GM23338 (cell line): ENCODE results near the gene NDUFV1. TPM values are rescaled to one million over a fixed set of nuclear protein-coding genes. Genes with fewer than 3 reads are reported as not detected.

ENCODE experiments used
- ATAC-seq: fragments of 200-7000 bp; cut with Tn5 transposase; 3 replicates; pipeline ENCODE4 v1.9.1; 2020
- DNase-seq: peaks from one replicate; pipeline ENCODE4 v3.0.0-alpha.2; 2015; ENCODE audit warnings: low spot score
- H2AFZ ChIP-seq: fragments of 200-600 bp; sonication (generic); 2 replicates; pipeline ENCODE4 v1.8.0; 2016; ENCODE audit warnings: antibody characterized with exemption, mild to moderate bottlenecking, moderate library complexity
- H3F3A ChIP-seq: fragments of 200-600 bp; sonication (generic); replicated peaks from 2 replicates; pipeline ENCODE4 v1.8.0; 2017; ENCODE audit warnings: antibody characterized with exemption, mixed run types, low read depth
- H3K27ac ChIP-seq: fragments of 200-600 bp; sonication (generic); 2 replicates; pipeline ENCODE4 v1.6.1; 2016; ENCODE audit warnings: low read depth
- H3K27me3 ChIP-seq: fragments of 200-600 bp; sonication (generic); 2 replicates; pipeline ENCODE4 v1.8.0; 2016; ENCODE audit warnings: mild to moderate bottlenecking, mixed run types, moderate library complexity; ENCODE audit not compliant: insufficient read depth
- H3K36me3 ChIP-seq: fragments of 200-600 bp; sonication (generic); 2 replicates; pipeline ENCODE4 v1.8.0; 2016; ENCODE audit warnings: mild to moderate bottlenecking; ENCODE audit not compliant: insufficient read depth
- H3K4me1 ChIP-seq: fragments of 200-600 bp; sonication (generic); 2 replicates; pipeline ENCODE4 v1.8.0; 2016; ENCODE audit warnings: mild to moderate bottlenecking, moderate library complexity; ENCODE audit not compliant: insufficient read depth
- H3K4me2 ChIP-seq: fragments of 200-600 bp; sonication (generic); 2 replicates; pipeline ENCODE4 v1.7.1; 2017; ENCODE audit warnings: mixed run types
- H3K4me3 ChIP-seq: fragments of 200-600 bp; sonication (generic); 2 replicates; pipeline ENCODE4 v1.6.1; 2016; ENCODE audit warnings: mixed run types
- H3K79me2 ChIP-seq: fragments of 200-600 bp; sonication (generic); replicated peaks from 2 replicates; pipeline ENCODE4 v1.8.0; 2017; ENCODE audit warnings: mild to moderate bottlenecking; ENCODE audit not compliant: insufficient read depth
- H3K9me2 ChIP-seq: fragments of 200-600 bp; sonication (generic); 2 replicates; pipeline ENCODE4 v1.8.0; 2017; ENCODE audit not compliant: insufficient read depth
- H4K20me1 ChIP-seq: fragments of 200-600 bp; sonication (generic); replicated peaks from 2 replicates; pipeline ENCODE4 v1.8.0; 2017; ENCODE audit warnings: mild to moderate bottlenecking; ENCODE audit not compliant: insufficient read depth
- H3K27ac Mint-ChIP-seq: 2 replicates; pipeline ENCODE4 v1.8.0; 2020; ENCODE audit warnings: inconsistent platforms, mild to moderate bottlenecking, moderate library complexity, mixed read lengths
- H3K27me3 Mint-ChIP-seq: 3 replicates; pipeline ENCODE4 v1.8.0; 2022; ENCODE audit warnings: low read depth, mild to moderate bottlenecking, moderate library complexity, mixed read lengths, inconsistent platforms; ENCODE audit not compliant: insufficient read depth, poor library complexity
- H3K36me3 Mint-ChIP-seq: 3 replicates; pipeline ENCODE4 v1.8.0; 2021; ENCODE audit warnings: low read depth, mild to moderate bottlenecking, inconsistent platforms, moderate library complexity, mixed read lengths
- H3K4me1 Mint-ChIP-seq: 3 replicates; pipeline ENCODE4 v1.8.0; 2020; ENCODE audit warnings: mild to moderate bottlenecking, inconsistent platforms, mixed read lengths
- H3K4me3 Mint-ChIP-seq: 3 replicates; pipeline ENCODE4 v1.8.0; 2021; ENCODE audit warnings: moderate library complexity, mild to moderate bottlenecking, inconsistent platforms, mixed read lengths
- H3K9me3 Mint-ChIP-seq: 3 replicates; pipeline ENCODE4 v1.8.0; 2020; ENCODE audit warnings: moderate library complexity, mild to moderate bottlenecking, inconsistent platforms, mixed read lengths
- CREB1 ChIP-seq: fragments of 250-450 bp; sonication (Bioruptor Pico); IDR thresholded peaks from 2 replicates; pipeline ENCODE4 v1.5.0; 2020; ENCODE audit warnings: low read depth, mild to moderate bottlenecking, moderate library complexity
- EZH2 ChIP-seq: fragments of 200-600 bp; sonication (generic); IDR thresholded peaks from one replicate; pipeline ENCODE4 v1.8.0; 2017; ENCODE audit warnings: antibody characterized with exemption, mild to moderate bottlenecking, low read depth; ENCODE audit not compliant: unreplicated experiment
- EZH2phosphoT487 ChIP-seq: fragments of 200-600 bp; sonication (generic); IDR thresholded peaks from one replicate; pipeline ENCODE4 v1.8.1; 2018; ENCODE audit warnings: antibody characterized with exemption; ENCODE audit not compliant: unreplicated experiment
- JUNB ChIP-seq: IDR thresholded peaks from one replicate; pipeline ENCODE4 v1.6.1; 2016; ENCODE audit warnings: antibody characterized with exemption; ENCODE audit not compliant: unreplicated experiment
- NANOG ChIP-seq: IDR thresholded peaks from 2 replicates; pipeline ENCODE4 v1.6.1; 2016; ENCODE audit warnings: antibody characterized with exemption, borderline replicate concordance
- POLR2AphosphoS5 ChIP-seq: IDR thresholded peaks from 2 replicates; pipeline ENCODE4 v1.6.1; 2016; ENCODE audit warnings: antibody characterized with exemption, low read depth
- STAT1 ChIP-seq: IDR thresholded peaks from one replicate; pipeline ENCODE4 v1.6.1; 2016; ENCODE audit warnings: antibody characterized with exemption; ENCODE audit not compliant: unreplicated experiment
- ZNF114 ChIP-seq: fragments of 250-450 bp; sonication (Bioruptor Pico); IDR thresholded peaks from 2 replicates; pipeline ENCODE4 v1.5.0; 2020; ENCODE audit warnings: mild to moderate bottlenecking, moderate library complexity
- ZNF331 ChIP-seq: fragments of 250-450 bp; sonication (Bioruptor Pico); IDR thresholded peaks from 2 replicates; pipeline ENCODE4 v1.5.0; 2020; ENCODE audit warnings: low read depth, mild to moderate bottlenecking, moderate library complexity
- polyA plus RNA-seq: library from polyadenylated mRNA; unstranded; fragments of >200 nt; fragmentation: Nextera tagmentation; extraction: Ambion mirVana; gene quantifications from 2 replicates; pipeline ENCODE4 v1.2.1, GENCODE V29; 2016
- total RNA-seq: library from RNA; depleted of rRNA; stranded (reverse); fragments of >200 nt; shearing (Covaris generic); gene quantifications from 2 replicates; pipeline ENCODE4 v1.2.3, GENCODE V29; 2014
- TF ChIP-seq, protein P1 (sequence below): IDR thresholded peaks from 2 replicates; pipeline ENCODE4 v1.6.1; 2016; ENCODE audit warnings: antibody characterized with exemption
- TF ChIP-seq, protein P2 (sequence below): IDR thresholded peaks from one replicate; pipeline ENCODE4 v1.6.1; 2018; ENCODE audit warnings: antibody characterized with exemption; ENCODE audit not compliant: unreplicated experiment
- TF ChIP-seq, protein P3 (sequence below): fragments of 250-450 bp; sonication (Bioruptor Pico); IDR thresholded peaks from 2 replicates; pipeline ENCODE4 v1.5.0; 2020; ENCODE audit warnings: mild to moderate bottlenecking, moderate library complexity
- TF ChIP-seq, protein P4 (sequence below), 2 experiments: fragments of 200-600 bp in 1 of 2; sonication (generic) in 1 of 2; conservative IDR thresholded peaks; 2 replicates each; pipeline versions ENCODE4 v1.5.1 to v1.6.1; 2016 to 2017; ENCODE audit warnings: antibody characterized with exemption in 2 of 2, low read depth in 2 of 2, mild to moderate bottlenecking in 2 of 2, moderate library complexity in 1 of 2

The NDUFV1 gene
- total and polyA plus RNA-seq, 2 experiments from 2014 or later: 104 to 241 TPM

DNA sequence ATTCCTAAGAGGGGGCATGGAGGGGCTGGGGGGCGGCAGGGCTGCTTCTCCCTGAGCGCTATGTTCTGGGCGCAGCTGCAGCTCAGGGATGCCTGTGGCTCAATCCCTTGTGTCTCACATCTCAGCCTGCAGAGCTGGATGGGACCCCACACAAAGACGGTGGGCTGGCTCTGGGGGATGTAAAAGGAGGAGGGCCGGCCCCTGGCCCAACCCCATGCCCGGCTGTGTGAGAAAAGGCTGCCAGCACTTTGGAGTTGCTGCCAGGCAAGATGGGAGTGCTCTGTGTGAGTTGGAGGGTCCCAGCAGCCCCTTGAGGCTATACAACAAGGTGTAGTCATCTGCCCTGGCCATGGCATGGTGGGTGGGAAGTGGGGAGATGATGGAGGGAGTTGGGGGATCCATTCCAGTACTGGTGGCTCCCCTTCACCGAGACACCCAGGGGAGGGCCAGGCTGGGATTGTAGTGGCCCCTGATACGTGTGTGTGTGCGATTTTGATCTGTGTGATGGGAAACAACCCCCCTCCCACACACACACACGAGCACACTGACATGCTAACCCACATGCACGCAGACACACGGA, 34.1 kb downstream of the NDUFV1 start:
- peaks cover 12% of the 10 kb centered on the region for H3K27me3 Mint-ChIP-seq
- H3K4me2 ChIP-seq: no peak overlapping the region
- no peaks in the 10 kb centered on the region for H4K20me1 ChIP-seq
- H3K27ac Mint-ChIP-seq: no peak overlapping the region
- ATAC-seq: no peak
- H3K27ac ChIP-seq: no peak overlapping the region
- H3K4me3 ChIP-seq: no peak overlapping the region
- H3K79me2 ChIP-seq: no peaks in the 10 kb centered on the region
- H3K4me3 Mint-ChIP-seq: no peak overlapping the region
- peaks cover 8% of the 10 kb centered on the region for H3K27me3 ChIP-seq
- TF ChIP-seq, protein P1, sequence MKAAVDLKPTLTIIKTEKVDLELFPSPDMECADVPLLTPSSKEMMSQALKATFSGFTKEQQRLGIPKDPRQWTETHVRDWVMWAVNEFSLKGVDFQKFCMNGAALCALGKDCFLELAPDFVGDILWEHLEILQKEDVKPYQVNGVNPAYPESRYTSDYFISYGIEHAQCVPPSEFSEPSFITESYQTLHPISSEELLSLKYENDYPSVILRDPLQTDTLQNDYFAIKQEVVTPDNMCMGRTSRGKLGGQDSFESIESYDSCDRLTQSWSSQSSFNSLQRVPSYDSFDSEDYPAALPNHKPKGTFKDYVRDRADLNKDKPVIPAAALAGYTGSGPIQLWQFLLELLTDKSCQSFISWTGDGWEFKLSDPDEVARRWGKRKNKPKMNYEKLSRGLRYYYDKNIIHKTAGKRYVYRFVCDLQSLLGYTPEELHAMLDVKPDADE: no peak
- TF ChIP-seq EZH2phosphoT487 (no peak), ZNF114 (CRISPR knock-in tag) (no peak), ZNF331 (CRISPR knock-in tag) (no peak), JUNB (no peak), EZH2 (no peak), NANOG (no peak), STAT1 (no peak), CREB1 (CRISPR knock-in tag) (no peak), POLR2AphosphoS5 (no peak)
- TF ChIP-seq, protein P2, sequence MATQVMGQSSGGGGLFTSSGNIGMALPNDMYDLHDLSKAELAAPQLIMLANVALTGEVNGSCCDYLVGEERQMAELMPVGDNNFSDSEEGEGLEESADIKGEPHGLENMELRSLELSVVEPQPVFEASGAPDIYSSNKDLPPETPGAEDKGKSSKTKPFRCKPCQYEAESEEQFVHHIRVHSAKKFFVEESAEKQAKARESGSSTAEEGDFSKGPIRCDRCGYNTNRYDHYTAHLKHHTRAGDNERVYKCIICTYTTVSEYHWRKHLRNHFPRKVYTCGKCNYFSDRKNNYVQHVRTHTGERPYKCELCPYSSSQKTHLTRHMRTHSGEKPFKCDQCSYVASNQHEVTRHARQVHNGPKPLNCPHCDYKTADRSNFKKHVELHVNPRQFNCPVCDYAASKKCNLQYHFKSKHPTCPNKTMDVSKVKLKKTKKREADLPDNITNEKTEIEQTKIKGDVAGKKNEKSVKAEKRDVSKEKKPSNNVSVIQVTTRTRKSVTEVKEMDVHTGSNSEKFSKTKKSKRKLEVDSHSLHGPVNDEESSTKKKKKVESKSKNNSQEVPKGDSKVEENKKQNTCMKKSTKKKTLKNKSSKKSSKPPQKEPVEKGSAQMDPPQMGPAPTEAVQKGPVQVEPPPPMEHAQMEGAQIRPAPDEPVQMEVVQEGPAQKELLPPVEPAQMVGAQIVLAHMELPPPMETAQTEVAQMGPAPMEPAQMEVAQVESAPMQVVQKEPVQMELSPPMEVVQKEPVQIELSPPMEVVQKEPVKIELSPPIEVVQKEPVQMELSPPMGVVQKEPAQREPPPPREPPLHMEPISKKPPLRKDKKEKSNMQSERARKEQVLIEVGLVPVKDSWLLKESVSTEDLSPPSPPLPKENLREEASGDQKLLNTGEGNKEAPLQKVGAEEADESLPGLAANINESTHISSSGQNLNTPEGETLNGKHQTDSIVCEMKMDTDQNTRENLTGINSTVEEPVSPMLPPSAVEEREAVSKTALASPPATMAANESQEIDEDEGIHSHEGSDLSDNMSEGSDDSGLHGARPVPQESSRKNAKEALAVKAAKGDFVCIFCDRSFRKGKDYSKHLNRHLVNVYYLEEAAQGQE: no peak
- TF ChIP-seq, protein P3, sequence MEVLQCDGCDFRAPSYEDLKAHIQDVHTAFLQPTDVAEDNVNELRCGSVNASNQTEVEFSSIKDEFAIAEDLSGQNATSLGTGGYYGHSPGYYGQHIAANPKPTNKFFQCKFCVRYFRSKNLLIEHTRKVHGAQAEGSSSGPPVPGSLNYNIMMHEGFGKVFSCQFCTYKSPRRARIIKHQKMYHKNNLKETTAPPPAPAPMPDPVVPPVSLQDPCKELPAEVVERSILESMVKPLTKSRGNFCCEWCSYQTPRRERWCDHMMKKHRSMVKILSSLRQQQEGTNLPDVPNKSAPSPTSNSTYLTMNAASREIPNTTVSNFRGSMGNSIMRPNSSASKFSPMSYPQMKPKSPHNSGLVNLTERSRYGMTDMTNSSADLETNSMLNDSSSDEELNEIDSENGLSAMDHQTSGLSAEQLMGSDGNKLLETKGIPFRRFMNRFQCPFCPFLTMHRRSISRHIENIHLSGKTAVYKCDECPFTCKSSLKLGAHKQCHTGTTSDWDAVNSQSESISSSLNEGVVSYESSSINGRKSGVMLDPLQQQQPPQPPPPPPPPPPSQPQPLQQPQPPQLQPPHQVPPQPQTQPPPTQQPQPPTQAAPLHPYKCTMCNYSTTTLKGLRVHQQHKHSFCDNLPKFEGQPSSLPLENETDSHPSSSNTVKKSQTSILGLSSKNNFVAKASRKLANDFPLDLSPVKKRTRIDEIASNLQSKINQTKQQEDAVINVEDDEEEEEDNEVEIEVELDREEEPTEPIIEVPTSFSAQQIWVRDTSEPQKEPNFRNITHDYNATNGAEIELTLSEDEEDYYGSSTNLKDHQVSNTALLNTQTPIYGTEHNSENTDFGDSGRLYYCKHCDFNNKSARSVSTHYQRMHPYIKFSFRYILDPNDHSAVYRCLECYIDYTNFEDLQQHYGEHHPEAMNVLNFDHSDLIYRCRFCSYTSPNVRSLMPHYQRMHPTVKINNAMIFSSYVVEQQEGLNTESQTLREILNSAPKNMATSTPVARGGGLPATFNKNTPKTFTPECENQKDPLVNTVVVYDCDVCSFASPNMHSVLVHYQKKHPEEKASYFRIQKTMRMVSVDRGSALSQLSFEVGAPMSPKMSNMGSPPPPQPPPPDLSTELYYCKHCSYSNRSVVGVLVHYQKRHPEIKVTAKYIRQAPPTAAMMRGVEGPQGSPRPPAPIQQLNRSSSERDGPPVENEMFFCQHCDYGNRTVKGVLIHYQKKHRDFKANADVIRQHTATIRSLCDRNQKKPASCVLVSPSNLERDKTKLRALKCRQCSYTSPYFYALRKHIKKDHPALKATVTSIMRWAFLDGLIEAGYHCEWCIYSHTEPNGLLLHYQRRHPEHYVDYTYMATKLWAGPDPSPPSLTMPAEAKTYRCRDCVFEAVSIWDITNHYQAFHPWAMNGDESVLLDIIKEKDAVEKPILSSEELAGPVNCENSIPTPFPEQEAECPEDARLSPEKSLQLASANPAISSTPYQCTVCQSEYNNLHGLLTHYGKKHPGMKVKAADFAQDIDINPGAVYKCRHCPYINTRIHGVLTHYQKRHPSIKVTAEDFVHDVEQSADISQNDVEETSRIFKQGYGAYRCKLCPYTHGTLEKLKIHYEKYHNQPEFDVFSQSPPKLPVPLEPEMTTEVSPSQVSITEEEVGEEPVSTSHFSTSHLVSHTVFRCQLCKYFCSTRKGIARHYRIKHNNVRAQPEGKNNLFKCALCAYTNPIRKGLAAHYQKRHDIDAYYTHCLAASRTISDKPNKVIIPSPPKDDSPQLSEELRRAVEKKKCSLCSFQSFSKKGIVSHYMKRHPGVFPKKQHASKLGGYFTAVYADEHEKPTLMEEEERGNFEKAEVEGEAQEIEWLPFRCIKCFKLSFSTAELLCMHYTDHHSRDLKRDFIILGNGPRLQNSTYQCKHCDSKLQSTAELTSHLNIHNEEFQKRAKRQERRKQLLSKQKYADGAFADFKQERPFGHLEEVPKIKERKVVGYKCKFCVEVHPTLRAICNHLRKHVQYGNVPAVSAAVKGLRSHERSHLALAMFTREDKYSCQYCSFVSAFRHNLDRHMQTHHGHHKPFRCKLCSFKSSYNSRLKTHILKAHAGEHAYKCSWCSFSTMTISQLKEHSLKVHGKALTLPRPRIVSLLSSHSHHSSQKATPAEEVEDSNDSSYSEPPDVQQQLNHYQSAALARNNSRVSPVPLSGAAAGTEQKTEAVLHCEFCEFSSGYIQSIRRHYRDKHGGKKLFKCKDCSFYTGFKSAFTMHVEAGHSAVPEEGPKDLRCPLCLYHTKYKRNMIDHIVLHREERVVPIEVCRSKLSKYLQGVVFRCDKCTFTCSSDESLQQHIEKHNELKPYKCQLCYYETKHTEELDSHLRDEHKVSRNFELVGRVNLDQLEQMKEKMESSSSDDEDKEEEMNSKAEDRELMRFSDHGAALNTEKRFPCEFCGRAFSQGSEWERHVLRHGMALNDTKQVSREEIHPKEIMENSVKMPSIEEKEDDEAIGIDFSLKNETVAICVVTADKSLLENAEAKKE (CRISPR knock-in tag): no peak
- TF ChIP-seq, protein P4, sequence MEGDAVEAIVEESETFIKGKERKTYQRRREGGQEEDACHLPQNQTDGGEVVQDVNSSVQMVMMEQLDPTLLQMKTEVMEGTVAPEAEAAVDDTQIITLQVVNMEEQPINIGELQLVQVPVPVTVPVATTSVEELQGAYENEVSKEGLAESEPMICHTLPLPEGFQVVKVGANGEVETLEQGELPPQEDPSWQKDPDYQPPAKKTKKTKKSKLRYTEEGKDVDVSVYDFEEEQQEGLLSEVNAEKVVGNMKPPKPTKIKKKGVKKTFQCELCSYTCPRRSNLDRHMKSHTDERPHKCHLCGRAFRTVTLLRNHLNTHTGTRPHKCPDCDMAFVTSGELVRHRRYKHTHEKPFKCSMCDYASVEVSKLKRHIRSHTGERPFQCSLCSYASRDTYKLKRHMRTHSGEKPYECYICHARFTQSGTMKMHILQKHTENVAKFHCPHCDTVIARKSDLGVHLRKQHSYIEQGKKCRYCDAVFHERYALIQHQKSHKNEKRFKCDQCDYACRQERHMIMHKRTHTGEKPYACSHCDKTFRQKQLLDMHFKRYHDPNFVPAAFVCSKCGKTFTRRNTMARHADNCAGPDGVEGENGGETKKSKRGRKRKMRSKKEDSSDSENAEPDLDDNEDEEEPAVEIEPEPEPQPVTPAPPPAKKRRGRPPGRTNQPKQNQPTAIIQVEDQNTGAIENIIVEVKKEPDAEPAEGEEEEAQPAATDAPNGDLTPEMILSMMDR (conservative IDR thresholded peaks at IDR 0.05; ENCODE audit: low read depth in 2 of 2): no peak
- H3K9me3 Mint-ChIP-seq: no peaks in the 10 kb centered on the region
- peaks cover 2% of the 10 kb centered on the region; the same call in 1 of the 3 replicates for H3K4me1 Mint-ChIP-seq
- DNase-seq: no peak
- H3K9me2 ChIP-seq: no peaks in the 10 kb centered on the region
- H3F3A ChIP-seq: no peaks in the 10 kb centered on the region
- H2AFZ ChIP-seq: no peak overlapping the region
- H3K36me3 ChIP-seq: no peaks in the 10 kb centered on the region
- H3K4me1 ChIP-seq: no peaks in the 10 kb centered on the region
- H3K36me3 Mint-ChIP-seq: no peaks in the 10 kb centered on the region; the same call in 2 of the 3 replicates
